CD4-positive, alpha-beta T cell treated with Interleukin-4 for 4 hours (primary cell): ENCODE measurements around the gene MLLT10.

Experiments
- DNase-seq: peaks from one replicate; pipeline ENCODE4 v3.0.0-alpha.2; 2020

MLLT10 gene

DNA sequence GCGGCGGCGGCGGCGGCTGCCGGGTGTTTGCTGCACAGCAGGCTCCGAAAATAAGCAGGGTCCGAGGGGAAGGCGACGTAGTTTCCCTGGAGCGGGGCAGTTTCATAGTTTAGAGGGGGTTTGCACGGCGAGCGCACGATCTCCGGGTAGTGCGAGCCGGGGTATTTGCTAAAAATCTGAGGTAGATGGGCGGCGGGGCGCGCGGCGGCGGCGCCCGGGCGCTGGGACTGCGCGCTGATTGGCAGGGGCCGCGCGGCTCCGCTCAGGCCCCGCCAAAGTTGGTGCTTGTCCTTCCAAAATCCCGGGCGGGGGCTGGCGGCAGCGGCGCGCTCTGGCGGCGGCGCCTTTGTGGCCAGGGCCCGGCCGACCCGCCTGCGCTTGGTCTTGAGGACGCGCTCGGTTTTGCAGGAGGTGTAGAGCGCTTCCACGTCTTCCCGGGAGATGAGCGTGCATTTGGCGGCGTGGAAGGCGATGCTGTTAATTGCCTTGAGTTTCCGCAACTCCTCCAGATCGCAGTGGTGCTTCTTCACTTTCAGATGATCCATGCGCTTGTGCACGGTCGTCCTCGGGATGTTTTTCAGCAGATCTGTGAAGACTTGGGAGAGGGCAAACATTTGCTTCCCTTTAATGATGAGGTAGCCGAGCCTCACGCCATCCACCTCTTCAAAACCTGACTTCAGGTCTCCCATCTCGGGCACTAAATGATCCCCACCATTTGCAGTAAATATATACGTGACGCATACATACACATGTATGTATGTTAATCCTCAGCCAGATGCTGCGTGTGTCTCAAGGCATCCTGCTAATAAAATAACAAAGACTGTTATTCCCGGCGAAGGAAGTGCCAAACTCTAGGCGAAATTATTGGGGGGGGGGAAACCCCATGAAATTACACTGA is 16.6 kb upstream of the MLLT10 start:
- DNase-seq = no peak

DNA sequence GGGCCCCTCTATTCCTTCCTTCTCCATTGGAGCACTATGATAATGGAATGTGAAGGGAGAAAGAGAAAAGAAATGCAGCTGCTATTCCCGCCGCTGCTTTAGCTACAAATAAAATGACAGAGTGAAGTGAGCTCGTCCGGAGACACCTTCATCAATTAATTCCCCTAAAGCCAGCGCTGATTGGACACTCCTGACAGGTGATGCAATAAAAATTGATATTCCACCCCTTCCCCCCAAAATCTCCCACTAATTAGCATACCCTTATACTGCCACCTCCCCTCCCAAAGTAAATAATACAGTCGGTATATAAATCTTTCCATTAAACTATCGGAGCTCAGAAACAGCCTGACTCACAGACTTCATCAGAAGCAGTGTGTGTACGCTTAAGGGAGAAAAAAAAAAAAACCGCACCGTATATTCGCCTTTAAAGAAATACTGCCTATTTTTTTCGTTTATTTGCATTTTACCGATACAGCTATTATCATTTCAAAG is 15.8 kb upstream of the MLLT10 start:
- peak; percentile 45 for DNase-seq

GRCh38 chr10:21518641-21519396 is 15.2 kb upstream of the MLLT10 start:
- no peak for DNase-seq

- no peak for DNase-seq
Observed at GRCh38 chr10:21519397-21519933, 14.6 kb upstream of the MLLT10 start.

- DNase-seq = no peak
Observed at GRCh38 chr10:21519941-21520436, 14.0 kb upstream of the MLLT10 start.

GRCh38 chr10:21520509-21520908 is 13.5 kb upstream of the MLLT10 start:
- DNase-seq = no peak

DNA sequence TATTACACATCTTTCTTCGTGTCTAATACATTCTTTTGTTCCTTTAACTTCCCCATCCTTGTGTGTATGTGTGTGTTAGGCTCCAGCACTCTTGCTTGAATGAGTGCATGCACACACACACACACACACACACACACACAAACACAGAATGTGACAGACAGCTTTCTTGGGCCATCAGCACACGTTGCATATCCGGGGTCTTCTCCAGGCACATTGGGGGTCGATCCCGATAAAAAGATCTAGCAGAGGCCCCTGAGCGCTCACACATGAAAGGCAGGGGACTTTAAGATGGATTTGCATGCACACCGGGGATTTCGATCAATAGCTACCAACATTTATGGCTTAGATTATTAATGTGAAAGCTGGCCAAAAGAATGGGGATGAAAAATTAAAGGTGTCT is 13.1 kb upstream of the MLLT10 start:
- no peak for DNase-seq

GRCh38 chr10:21521751-21522533 is 12.1 kb upstream of the MLLT10 start:
- no peak for DNase-seq

- no peak for DNase-seq
Observed at GRCh38 chr10:21522631-21523406, 11.2 kb upstream of the MLLT10 start.

- DNase-seq = no peak
Observed at GRCh38 chr10:21523557-21524008, 10.4 kb upstream of the MLLT10 start.

DNA sequence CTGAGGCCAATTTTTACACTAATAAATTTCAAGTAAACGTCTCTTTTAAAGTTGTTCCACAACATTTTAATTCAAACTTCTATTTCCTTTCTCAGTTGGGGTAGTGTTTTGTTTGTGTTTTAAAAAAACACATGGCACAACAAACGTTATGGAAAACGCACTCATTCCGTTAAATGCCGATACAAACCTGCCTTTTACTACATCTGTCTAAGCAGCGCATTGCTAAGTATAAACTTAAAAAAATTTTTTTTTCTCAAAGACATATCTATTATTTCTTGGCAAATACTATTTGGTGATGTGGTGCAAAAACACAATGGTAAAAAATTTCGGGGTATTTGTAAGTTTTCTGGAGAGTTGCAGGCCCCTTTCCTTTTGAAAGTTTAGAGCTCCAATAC is 9.9 kb upstream of the MLLT10 start:
- DNase-seq = no peak

DNA sequence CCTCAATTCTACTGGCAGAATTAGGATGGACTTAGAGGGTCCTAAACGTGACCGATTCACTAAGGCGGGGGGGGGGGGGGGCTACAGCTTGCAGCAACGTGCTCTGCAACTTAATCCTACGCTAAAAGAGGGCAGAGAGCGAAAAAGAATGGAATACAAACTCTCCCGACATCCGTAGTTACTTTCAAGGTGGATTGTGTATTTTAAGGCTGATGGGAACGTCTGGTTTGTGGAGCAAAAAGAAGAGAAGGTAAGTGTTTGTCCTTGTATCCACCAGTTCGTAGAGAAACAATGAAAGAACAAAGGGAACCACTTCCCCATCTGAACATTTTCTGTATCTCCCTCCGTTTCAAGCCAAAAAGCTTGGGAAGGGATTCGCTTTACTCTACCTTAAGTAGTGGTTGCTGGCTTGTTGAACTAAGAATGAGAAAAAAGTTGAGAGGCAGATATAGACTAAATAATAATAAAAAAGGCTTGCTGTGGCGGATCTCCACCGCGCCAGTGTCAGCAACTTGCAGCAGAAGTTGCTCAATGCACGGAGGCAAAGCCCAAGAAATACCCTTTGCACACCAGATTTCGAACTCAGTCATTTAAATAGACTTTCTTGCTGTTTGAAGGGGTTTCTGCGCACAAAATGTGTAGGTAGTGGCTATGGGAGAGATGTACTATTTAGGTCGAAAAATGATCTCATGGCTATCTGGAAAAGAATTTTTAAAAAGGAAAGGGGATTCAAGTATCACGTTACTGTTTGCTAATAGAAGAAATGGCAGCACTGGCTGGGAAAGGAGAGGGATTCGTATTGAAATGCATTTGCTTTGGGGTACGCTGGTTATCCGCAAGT is 9.3 kb upstream of the MLLT10 start:
- DNase-seq = no peak

GRCh38 chr10:21525367-21526187 is 8.5 kb upstream of the MLLT10 start, which contains the start of gene SKIDA1:
TSS of gene SKIDA1 (minus strand) at chr10:21525682. CDS start at chr10:21517822, 7,860 bp downstream.
- DNase-seq = peak; percentile 72

- DNase-seq = peak; percentile 62
Observed at GRCh38 chr10:21526188-21526859, 7.7 kb upstream of the MLLT10 start.

- DNase-seq = no peak
Observed at GRCh38 chr10:21526860-21527597, 7.0 kb upstream of the MLLT10 start.

DNA sequence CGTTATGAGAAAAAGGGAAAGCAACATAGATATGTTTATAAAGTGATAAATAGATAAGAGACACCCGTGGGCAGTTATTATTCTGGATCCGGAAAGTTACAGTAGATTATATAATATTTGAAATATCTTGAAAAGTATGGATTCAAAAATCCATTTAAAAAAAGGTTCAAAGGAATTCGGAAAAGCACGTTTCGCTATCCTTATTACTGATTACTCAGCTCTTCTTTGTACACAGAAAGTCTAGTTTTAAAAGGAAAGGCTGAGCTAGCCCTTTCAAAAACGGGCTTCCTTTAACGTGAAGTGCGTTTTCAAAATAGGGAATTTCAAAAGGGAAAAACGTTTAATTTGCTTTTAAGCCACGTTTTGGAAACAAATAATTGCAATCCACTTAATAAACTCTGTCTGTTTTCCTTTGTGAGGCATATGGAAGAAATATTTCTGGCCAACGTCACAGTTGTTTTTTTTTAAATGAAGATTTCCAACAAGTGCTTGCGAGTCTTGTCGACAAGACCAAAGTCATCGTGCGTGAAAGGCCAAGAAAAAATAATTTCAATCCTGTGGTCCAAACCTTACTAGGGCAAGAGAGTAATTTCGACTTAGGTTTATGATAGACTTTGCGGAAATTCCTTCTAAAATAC is 6.3 kb upstream of the MLLT10 start:
- no peak for DNase-seq

DNA sequence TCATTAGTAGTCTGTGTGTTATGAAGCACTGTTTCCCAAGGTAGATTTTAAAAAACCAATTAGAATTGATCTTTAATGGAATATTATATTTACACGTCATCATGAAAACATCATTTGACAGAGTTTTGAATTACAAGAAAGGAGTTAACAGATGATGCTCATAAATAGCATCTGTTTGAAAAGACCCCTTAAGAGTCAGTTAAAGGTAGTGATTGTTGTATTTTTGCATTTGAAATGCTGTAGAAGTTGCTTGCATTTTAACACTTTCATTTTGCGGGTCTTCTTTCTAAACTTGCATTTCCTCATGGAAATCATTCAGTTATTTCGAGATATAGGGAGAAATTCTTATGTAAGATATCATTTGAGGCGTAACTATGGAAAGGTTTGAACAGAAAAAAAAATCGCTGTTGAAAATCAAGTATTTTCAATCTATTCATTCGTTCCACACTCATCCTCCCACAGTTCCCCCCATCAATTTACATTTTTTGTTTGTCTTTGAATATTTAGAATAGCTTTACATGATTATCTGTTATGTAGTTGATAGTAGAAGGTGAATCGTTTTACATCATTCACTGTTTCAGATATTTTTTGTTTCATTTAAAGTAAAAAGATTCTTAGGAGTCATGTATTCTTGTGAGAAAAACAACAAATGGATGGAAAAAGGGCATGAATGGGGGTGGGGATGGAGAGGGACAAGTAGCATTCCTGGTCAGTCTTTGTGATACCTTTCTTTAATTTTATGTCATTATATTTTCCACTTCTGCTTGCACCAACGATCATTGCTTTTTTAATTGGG is 5.6 kb upstream of the MLLT10 start:
- no peak for DNase-seq
